Stomach (tissue), 4 donors: ENCODE measurements around the gene MPG.

Experiments
- EP300 ChIP-seq: sonication (generic); formaldehyde crosslinking; IDR thresholded peaks from one replicate; pipeline ENCODE4 v1.6.1; 2017; ENCODE audit warnings: antibody characterized with exemption
- TF ChIP-seq, protein P1 (sequence below), 7 experiments: fragments of 450-650 bp in 4 of 7; fragments of 200-600 bp in 3 of 7; sonication (generic) in 3 of 7; IDR thresholded peaks; one replicate each; pipeline ENCODE4 v1.5.1; 2016 to 2019; ENCODE audit warnings: antibody characterized with exemption in 7 of 7, control low read depth in 2 of 7, mild to moderate bottlenecking in 1 of 7

DNA sequence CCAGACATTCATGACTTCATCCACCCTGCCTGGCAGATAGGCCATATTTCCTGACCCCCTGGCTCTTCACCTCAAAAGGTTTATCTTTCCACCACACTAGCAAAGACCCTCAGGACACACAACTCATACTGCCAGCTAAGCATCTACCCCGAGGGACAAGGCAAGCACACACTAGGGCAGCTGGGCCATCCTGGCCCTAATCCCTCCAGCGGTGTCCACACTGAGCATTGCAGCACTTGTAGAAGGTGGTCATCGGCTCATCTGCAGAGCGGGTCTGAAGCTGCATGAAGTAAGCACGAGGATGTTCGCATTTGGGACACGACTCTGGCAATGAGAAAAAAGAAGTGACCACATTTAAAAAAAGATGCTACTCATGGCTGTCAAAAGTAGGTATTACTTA, 30.8 kb upstream of the MPG start:
- TF ChIP-seq, protein P1, sequence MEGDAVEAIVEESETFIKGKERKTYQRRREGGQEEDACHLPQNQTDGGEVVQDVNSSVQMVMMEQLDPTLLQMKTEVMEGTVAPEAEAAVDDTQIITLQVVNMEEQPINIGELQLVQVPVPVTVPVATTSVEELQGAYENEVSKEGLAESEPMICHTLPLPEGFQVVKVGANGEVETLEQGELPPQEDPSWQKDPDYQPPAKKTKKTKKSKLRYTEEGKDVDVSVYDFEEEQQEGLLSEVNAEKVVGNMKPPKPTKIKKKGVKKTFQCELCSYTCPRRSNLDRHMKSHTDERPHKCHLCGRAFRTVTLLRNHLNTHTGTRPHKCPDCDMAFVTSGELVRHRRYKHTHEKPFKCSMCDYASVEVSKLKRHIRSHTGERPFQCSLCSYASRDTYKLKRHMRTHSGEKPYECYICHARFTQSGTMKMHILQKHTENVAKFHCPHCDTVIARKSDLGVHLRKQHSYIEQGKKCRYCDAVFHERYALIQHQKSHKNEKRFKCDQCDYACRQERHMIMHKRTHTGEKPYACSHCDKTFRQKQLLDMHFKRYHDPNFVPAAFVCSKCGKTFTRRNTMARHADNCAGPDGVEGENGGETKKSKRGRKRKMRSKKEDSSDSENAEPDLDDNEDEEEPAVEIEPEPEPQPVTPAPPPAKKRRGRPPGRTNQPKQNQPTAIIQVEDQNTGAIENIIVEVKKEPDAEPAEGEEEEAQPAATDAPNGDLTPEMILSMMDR (IDR thresholded peaks at IDR 0.05) = no peak
- TF ChIP-seq EP300 = no peak
